ENCODE data around the gene RPL41.
"Not testable (repeated sequence)": the region's sequence is repeated elsewhere in the genome, so short reads cannot be mapped to it uniquely, and the experiment has no call there.

Gene RPL41

DNA sequence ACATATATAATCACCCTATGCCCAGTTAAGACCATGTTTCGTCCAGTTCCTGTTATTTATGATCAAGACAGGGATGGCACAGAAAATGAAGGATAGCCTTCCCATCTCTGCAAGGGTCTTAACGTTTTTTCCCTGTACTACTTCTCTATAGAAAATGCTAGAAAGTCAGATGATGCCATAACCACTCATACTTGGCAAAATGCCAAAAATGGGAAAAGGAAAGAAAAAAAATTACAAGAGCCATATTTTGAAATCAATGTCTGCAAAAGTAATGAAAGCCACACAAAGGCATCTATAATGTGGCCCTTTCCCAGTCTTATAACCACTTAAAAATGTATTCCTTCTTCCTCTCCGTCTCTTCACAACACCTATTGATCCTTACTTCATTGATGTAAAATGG lies 34.1 kb downstream of the RPL41 start:
- Mint-ChIP-seq H3K27ac (peak overlapping the region; percentile 100), H3K4me3 (peak overlapping the region; percentile 94), H3K27me3 (ENCODE audit: low read depth) (no peaks in the 10 kb centered on the region), H3K36me3 (ENCODE audit: low read depth) (peaks cover 14% of the 10 kb centered on the region), H3K4me1 (ENCODE audit: low read depth) (peaks cover 35% of the 10 kb centered on the region), H3K9me3 (no peaks in the 10 kb centered on the region)
- DNase-seq (ENCODE audit: low spot score) = no peak

DNA sequence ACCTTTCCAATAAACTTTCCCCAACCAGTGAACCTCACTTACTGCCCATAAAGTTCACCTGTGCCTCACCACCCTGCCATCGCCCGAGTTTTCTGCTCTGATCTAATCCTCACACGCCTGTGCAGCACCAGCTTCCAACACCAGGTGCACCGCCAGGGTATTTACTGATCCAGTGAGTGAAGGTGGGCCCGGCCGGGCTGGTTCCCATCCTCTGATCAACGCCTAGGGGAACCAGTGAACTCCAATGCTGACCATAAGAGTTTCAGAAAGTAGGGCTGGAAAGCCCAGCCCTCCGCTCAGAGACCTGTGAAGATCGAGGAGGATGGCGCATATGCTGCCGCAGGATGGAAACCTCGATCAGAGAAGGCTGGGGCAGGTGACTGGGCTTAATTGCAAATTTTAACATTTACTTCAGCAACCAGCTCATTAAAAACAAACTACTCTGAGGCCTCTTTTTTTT lies 35.3 kb downstream of the RPL41 start:
- Mint-ChIP-seq H3K27me3 (ENCODE audit: low read depth) (no peaks in the 10 kb centered on the region), H3K4me1 (ENCODE audit: low read depth) (peaks cover 36% of the 10 kb centered on the region), H3K4me3 (peak overlapping the region; percentile 94), H3K36me3 (ENCODE audit: low read depth) (peaks cover 16% of the 10 kb centered on the region), H3K9me3 (no peaks in the 10 kb centered on the region), H3K27ac (peak overlapping the region; percentile 100)
- peak; percentile 61 for DNase-seq (ENCODE audit: low spot score)

DNA sequence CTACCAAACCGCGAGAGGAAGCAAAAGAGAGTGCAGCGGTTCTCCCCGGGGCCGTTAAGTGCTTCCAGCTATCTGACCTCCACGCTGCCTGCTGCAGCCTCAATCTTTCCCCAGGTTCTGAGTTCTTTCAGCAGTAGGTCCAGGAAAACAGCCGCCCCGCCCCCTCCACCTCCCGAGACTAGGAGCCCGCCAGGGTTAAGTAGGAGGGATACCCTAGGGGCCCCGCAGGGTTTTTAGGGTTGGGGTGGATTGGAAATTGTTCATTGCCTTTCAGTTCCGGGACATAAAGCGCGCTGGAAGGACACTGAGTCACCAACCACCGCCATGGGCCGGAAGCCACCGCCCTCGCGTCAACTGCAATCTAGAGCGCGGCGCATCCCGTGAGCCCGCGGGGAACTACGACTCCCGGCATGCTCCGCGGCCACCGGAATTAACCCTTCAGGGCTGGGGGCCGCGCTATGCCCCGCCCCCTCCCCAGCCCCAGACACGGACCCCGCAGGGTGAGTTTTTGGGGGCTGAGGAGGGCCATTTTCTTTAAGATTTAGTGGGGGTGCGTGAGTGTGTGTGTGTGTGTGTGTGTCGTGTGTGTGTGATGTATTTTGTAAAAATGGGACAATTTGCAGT lies 35.8 kb downstream of the RPL41 start, which contains the start of gene MYL6B:
Gene MYL6B (plus strand): TSS at position 456 of the 624 bp plus-strand sequence. CDS start 1,332 bp downstream, outside the sequence.
- Mint-ChIP-seq H3K4me1 (ENCODE audit: low read depth) (peaks cover 35% of the 10 kb centered on the region), H3K27ac (peak within 1 kb of the TSS; percentile 100), H3K36me3 (ENCODE audit: low read depth) (peaks cover 14% of the 10 kb centered on the region), H3K9me3 (no peaks in the 10 kb centered on the region), H3K4me3 (peak within 1 kb of the TSS; percentile 94), H3K27me3 (ENCODE audit: low read depth) (no peaks in the 10 kb centered on the region)
- peak; percentile 97 for DNase-seq (ENCODE audit: low spot score)

DNA sequence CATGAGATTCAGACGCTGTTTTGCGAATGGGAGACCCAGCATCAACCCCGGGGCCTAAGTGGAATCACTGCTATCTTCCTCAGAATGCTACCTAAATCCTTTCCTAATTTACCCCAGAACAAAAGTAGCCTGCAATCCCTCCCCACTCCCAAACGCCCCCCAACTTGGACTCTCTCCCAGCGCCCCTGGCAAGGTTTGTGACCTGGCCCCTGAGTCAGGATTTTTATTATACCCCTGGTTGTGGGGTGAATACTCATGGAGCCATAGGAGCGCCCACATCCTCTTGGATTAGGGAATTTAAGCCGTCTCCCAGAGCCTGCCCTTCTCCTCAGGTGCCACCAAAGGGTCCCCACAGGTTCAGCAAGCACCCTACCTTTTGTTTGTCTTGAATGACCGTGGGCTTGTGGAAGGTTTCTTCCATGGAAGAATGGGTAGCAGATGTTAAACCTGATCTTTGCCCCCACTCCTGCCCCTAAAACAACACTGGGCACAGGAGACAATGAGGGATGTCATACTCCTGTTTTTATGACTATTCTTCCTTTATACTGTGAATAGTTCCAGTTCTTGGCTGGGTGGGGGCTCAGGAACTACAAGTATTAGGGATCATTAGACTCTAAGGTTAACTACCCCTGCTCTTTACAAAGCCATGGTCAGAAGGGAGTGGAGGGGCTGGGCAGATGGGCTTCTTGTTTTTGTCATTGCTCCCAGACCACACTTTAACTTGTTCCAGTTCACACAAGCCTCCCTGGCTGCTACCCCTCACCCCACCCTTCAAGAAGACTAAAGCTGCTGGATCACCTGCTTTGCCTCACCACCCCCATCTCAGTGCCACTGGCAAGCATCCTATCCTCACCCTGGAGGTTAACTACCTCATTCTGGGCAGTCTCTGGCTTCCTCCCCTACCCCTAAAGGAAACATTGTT lies 36.6 kb downstream of the RPL41 start:
- no peaks in the 10 kb centered on the region for H3K9me3 Mint-ChIP-seq
- peak overlapping the region; percentile 100 for H3K27ac Mint-ChIP-seq
- no peaks in the 10 kb centered on the region for H3K27me3 Mint-ChIP-seq (ENCODE audit: low read depth)
- no peak for DNase-seq (ENCODE audit: low spot score)
- peaks cover 36% of the 10 kb centered on the region for H3K4me1 Mint-ChIP-seq (ENCODE audit: low read depth)
- H3K36me3 Mint-ChIP-seq (ENCODE audit: low read depth) = peaks cover 17% of the 10 kb centered on the region
- H3K4me3 Mint-ChIP-seq = peak overlapping the region; percentile 94

DNA sequence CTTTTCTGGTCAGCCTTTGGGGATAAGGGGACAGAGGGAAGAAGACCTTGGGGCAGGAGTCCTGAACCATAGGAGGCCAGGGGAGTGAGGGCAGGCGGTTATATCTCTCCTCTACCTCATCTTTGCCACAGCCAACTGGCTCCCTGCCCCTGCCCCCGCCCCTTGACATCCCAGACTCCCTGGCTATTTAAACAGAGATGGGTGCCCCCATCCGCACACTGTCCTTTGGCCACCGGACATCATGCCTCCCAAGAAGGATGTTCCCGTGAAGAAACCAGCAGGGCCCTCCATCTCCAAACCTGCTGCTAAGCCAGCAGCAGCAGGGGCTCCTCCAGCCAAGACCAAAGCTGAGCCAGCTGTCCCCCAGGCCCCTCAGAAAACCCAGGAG lies 37.2 kb downstream of the RPL41 start:
- peak overlapping the region; percentile 100 for H3K27ac Mint-ChIP-seq
- H3K4me3 Mint-ChIP-seq = peak overlapping the region; percentile 94
- no peaks in the 10 kb centered on the region for H3K9me3 Mint-ChIP-seq
- H3K27me3 Mint-ChIP-seq (ENCODE audit: low read depth) = no peaks in the 10 kb centered on the region
- H3K4me1 Mint-ChIP-seq (ENCODE audit: low read depth) = peaks cover 36% of the 10 kb centered on the region
- H3K36me3 Mint-ChIP-seq (ENCODE audit: low read depth) = peaks cover 23% of the 10 kb centered on the region
- DNase-seq (ENCODE audit: low spot score) = no peak

DNA sequence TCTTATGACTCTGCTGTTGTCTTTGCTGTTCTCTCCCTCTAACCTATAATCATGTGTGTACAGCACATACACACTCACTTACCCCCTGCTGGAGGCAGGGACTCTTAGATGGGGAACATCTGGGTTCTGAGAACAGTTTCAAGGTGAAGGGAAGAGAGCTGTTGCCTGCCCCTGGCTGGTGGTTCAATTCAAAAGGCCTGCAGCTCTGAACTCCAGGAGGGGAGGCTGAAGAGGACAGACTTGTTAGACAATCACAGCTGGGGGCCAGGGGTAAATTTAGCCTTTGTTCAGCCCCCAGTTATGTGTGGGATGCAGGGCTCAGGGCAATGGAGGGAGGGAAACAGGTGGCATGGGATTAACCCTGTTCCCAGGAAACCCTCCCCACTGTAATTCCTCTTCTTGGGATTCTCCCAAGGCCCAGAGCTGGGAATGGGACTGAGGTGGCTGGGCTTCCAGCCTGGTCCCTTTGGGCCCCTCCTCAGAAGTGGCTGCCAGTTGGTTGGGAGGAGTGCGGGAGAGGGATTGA lies 37.9 kb downstream of the RPL41 start:
- Mint-ChIP-seq H3K27me3 (ENCODE audit: low read depth) (no peaks in the 10 kb centered on the region), H3K9me3 (no peaks in the 10 kb centered on the region), H3K36me3 (ENCODE audit: low read depth) (peaks cover 29% of the 10 kb centered on the region), H3K4me3 (peak overlapping the region; percentile 94), H3K27ac (no peak overlapping the region), H3K4me1 (ENCODE audit: low read depth) (peaks cover 36% of the 10 kb centered on the region)
- DNase-seq (ENCODE audit: low spot score) = no peak

DNA sequence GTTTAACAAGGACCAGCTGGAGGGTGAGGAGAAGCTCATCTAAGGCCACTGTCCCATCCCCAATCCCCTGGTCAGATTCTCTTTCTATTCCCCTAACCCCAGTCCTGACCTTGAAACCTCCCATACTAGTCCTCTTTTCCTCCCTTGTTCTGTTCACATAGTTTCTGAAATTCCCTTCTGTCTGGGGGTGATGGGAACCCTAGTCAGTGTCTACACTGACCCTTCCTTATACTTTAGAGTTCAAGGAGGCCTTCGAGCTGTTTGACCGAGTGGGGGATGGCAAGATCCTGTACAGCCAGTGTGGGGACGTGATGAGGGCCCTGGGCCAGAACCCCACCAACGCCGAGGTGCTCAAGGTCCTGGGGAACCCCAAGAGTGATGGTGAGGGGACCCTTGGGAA lies 38.4 kb downstream of the RPL41 start:
- Mint-ChIP-seq H3K27ac (no peak overlapping the region), H3K9me3 (no peaks in the 10 kb centered on the region), H3K27me3 (ENCODE audit: low read depth) (no peaks in the 10 kb centered on the region), H3K36me3 (ENCODE audit: low read depth) (peaks cover 31% of the 10 kb centered on the region), H3K4me3 (no peak overlapping the region), H3K4me1 (ENCODE audit: low read depth) (peaks cover 37% of the 10 kb centered on the region)
- no peak for DNase-seq (ENCODE audit: low spot score)

DNA sequence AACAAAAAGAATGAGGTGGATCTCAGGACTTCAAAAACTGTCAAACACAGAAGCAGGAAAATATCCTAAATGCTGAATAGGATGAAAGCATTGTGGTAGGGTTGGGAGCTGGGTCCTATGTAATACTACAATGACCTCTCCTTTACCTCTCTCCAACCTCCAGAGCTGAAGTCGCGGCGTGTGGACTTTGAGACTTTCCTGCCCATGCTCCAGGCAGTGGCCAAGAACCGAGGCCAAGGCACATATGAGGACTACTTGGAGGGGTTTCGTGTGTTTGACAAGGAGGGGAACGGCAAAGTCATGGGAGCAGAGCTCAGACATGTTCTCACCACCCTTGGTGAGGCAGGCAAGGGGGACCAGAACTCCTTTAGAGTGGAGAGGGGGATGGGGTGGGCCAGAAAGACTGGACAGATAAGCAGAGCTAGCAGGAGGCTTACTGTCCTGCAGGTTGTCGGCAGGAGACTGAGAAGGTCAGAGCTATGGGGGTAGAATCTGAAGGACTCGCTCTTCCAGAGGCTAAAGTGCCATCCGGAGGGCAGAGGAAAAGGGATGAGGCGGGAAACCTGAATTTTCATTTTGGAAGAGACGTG lies 38.9 kb downstream of the RPL41 start:
- Mint-ChIP-seq H3K27ac (peak overlapping the region; percentile 13), H3K9me3 (no peaks in the 10 kb centered on the region), H3K27me3 (ENCODE audit: low read depth) (no peaks in the 10 kb centered on the region), H3K4me3 (peak overlapping the region; percentile 28), H3K36me3 (ENCODE audit: low read depth) (peaks cover 36% of the 10 kb centered on the region), H3K4me1 (ENCODE audit: low read depth) (peaks cover 40% of the 10 kb centered on the region)
- no peak for DNase-seq (ENCODE audit: low spot score)

DNA sequence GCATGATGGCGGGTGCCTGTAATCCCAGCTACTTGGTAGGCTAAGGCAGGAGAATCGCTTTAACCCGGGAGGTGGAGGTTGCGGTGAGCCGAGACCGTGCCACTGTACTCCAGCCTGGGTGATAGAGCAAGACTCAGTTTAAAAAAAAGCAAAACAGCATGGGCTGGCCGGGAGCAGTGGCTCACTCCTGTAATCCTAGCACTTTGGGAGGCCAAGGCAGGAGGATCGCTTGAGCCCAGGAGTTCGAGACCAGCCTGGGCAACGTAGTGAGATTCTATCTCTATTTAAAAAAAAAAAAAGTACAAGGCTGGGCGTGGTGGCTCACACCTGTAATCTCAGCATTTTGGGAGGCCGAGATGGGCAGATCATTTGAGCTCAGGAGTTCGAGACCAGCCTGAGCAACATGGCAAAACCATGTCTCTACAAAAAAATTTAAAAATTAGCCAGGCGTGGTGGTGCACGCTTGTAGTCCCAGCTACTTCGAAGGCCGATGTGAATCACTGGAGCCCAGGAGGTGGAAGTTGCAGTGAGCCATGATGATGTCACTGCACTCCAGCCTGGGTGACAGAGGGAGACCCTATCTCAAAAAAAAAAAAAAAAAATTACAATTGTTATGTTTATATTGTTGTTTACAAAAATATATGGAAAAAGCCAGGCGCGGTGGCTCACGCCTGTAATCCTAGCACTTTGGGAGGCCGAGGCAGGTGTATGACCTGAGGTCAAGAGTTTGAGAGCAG lies 40.2 kb downstream of the RPL41 start:
- Mint-ChIP-seq H3K4me1 (ENCODE audit: low read depth) (peaks cover 41% of the 10 kb centered on the region), H3K36me3 (ENCODE audit: low read depth) (peaks cover 48% of the 10 kb centered on the region), H3K27ac (peak overlapping the region; percentile 98), H3K4me3 (peak overlapping the region; percentile 94)
- H3K27me3 Mint-ChIP-seq (ENCODE audit: low read depth); DNase-seq (ENCODE audit: low spot score); H3K9me3 Mint-ChIP-seq: not testable (repeated sequence)

DNA sequence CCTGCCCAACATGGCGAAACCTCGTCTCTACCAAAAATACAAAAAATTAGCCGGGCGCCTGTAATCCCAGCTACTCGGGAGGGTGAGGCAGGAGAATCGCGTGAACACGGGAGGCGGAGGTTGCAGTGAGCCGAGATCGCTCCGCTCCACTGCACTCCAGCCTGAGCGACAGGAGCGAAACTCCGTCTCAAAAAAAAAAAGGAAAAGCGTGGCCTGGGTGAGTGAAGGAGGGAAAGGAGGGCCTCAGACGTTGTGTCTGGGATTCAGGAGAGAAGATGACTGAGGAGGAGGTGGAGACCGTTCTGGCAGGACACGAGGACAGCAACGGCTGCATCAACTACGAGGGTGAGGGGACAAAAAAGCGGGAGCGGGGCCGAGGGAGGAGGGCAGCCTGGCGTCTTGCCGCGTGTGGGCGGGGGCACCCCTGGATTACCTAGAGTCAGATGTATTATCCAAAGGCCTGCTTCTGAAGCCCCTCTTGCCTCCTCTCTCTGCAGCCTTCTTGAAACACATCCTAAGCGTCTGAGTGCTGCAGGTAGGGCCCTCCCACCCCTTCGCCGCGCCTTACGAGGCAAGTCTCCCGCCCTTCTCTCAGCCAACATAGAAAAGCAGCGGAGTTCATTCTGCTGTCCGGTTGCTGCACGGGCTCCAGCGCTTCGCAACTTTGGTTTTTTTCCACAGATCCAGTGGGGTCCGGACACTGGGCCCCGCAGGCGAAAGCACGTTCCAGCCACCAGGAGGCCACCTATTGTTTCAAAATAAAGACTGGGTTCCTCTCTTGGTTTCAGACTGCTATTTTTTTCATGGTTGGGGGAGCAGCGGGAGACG lies 41.0 kb downstream of the RPL41 start:
- H3K9me3 Mint-ChIP-seq = no peaks in the 10 kb centered on the region
- peak overlapping the region; percentile 98 for H3K27ac Mint-ChIP-seq
- peaks cover 39% of the 10 kb centered on the region for H3K4me1 Mint-ChIP-seq (ENCODE audit: low read depth)
- peak overlapping the region; percentile 94 for H3K4me3 Mint-ChIP-seq
- H3K27me3 Mint-ChIP-seq (ENCODE audit: low read depth) = no peaks in the 10 kb centered on the region
- DNase-seq (ENCODE audit: low spot score) = peak; percentile 48
- H3K36me3 Mint-ChIP-seq (ENCODE audit: low read depth) = peaks cover 56% of the 10 kb centered on the region

DNA sequence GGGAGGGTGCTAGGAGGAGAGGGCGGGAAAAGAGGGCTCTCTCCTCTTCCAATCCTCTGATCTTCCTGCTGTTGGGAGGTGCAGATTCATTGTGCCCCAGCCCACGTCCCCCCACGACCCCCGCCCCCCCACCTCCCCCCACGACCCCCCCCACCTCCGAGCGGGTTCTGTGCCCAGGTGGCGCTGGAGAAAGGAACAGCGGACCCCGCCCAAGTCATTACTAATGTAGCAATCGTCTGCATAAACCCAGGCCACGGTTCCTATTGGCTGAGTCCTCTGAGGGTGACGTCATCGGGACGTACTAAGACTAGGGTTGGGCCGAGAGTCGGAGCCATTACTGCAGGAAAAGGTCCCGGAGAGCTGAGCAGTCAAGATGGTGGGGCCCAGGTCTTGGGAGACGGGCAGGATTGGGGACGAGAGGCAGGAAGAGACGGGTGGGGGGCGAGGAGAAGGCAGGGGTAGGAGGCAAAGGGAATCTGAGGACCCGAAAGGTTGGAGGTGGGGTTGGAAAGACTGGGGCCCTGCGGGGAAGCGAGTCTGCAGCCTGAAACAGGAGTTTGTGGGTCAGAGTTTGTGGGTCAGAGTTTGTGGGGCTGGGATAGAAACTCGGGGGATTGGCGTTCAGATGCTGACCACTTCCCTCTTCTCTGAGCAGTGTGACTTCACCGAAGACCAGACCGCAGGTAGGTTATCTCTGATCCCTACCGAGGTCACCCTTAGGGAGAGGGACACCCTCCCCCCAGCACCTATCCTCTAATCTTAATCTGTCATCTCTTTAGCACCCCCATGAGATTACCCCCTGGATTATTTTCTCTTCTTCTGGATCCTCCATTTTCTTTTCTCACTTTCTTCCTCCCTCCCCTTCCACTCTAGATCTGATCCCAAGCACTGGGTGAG lies 41.8 kb downstream of the RPL41 start, which contains the start of gene MYL6:
Gene MYL6 (plus strand): TSS at position 331 of the 897 bp plus-strand sequence. CDS start 43 bp downstream, at position 374.
- peak; percentile 92 for DNase-seq (ENCODE audit: low spot score)
- Mint-ChIP-seq H3K4me1 (ENCODE audit: low read depth) (peaks cover 37% of the 10 kb centered on the region), H3K9me3 (no peaks in the 10 kb centered on the region), H3K4me3 (peak within 1 kb of the TSS; percentile 94), H3K27me3 (ENCODE audit: low read depth) (no peaks in the 10 kb centered on the region), H3K27ac (peak within 1 kb of the TSS; percentile 98), H3K36me3 (ENCODE audit: low read depth) (peaks cover 61% of the 10 kb centered on the region)

DNA sequence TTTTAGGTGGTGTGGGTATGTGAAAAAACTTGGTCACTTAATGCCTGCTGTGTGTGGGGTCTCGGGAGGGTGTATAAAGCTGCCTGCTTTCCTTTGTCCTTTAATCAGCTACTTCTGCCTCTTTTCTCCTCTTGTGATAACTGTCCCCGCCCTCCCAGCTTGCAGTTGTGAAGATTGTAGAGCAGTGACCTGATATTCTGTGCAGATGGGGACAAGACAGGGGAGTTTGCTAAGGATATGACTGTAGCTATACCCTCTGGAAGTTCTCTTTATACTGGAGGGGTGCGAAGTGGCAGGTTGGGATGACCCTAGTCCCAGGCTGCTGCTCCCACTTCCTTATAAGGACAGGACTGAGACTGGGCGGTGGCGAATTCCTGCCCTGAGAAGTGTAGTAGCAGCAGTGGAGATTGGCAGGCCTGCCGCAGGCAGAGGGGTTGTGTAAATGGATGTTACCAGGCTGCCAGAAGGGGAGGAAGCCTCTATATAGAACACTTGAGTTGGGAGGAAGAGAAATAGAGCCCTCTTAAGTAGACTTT lies 42.6 kb downstream of the RPL41 start:
- Mint-ChIP-seq H3K27ac (peak overlapping the region; percentile 98), H3K4me3 (peak overlapping the region; percentile 94), H3K9me3 (no peaks in the 10 kb centered on the region), H3K4me1 (ENCODE audit: low read depth) (peaks cover 30% of the 10 kb centered on the region), H3K27me3 (ENCODE audit: low read depth) (no peaks in the 10 kb centered on the region), H3K36me3 (ENCODE audit: low read depth) (peaks cover 69% of the 10 kb centered on the region)
- no peak for DNase-seq (ENCODE audit: low spot score)
